ENCODE results near the gene RHEX.

RHEX gene

DNA sequence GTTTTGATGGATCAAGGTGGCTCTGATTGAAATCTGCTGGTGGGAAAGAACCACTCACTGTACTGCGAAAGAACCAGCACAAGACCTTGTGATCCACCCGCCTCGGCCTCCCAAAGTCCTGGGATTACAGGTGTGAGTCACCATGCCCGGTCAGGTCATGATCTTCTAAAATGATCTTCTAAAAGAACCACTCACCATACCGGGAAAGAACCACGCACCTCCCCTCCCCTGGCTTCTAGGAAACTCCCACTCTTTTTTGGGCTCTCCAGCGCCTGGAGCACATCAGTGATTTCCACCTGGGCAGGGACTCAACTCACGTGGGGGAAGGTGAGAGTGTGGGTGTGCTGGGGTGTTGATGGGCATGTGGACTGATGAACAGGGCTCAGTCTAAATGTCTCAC is 41.9 kb upstream of the RHEX start:
- TF ChIP-seq, protein P1, sequence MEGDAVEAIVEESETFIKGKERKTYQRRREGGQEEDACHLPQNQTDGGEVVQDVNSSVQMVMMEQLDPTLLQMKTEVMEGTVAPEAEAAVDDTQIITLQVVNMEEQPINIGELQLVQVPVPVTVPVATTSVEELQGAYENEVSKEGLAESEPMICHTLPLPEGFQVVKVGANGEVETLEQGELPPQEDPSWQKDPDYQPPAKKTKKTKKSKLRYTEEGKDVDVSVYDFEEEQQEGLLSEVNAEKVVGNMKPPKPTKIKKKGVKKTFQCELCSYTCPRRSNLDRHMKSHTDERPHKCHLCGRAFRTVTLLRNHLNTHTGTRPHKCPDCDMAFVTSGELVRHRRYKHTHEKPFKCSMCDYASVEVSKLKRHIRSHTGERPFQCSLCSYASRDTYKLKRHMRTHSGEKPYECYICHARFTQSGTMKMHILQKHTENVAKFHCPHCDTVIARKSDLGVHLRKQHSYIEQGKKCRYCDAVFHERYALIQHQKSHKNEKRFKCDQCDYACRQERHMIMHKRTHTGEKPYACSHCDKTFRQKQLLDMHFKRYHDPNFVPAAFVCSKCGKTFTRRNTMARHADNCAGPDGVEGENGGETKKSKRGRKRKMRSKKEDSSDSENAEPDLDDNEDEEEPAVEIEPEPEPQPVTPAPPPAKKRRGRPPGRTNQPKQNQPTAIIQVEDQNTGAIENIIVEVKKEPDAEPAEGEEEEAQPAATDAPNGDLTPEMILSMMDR (IDR thresholded peaks at IDR 0.05; ENCODE audit: control insufficient read depth, extremely low read depth, insufficient read depth): no peak
- DNase-seq (ENCODE audit: low read depth): no peak
- no peak overlapping the region for H3K4me3 ChIP-seq (ENCODE audit: low read depth, low read length)

DNA sequence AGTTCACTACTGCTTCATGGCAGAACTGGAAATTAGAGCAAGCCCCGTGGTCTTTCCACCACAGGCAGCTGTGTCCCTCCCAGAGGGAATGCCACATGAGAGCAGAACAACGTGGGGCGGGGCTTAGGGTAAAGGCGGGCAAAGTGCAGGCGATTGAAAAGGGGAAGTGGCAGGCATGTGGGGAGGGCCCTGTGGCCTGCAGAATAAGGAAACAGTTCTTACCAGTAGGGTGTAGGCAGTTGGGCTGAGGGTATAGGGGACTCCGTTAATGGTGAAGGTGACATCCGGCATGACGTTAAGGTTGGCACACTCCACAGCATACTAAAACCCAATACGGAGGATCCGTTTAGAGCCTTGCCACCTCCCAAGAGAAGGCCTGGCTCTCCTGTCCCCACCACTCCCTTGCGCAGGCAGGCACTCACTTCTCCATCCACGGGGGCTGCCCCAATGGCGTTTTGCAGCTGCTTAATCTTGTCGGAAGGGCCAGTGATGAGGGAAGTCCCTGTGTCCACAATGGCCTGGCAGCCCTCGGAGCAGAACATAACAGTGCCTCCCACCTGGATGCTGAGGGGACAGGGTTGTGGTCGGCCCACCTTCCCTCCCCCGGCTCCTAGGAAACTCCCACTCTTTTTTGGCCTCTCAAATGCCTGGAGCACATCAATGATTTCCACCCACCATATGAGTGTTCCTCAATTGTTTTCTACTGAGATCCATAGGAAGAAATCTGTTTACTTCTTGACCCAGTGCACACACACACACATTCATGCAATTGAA is 40.7 kb upstream of the RHEX start:
- DNase-seq (ENCODE audit: low read depth): no peak
- no peak overlapping the region for H3K4me3 ChIP-seq (ENCODE audit: low read depth, low read length)
- TF ChIP-seq, protein P1 (IDR thresholded peaks at IDR 0.05; ENCODE audit: control insufficient read depth, extremely low read depth, insufficient read depth): no peak

DNA sequence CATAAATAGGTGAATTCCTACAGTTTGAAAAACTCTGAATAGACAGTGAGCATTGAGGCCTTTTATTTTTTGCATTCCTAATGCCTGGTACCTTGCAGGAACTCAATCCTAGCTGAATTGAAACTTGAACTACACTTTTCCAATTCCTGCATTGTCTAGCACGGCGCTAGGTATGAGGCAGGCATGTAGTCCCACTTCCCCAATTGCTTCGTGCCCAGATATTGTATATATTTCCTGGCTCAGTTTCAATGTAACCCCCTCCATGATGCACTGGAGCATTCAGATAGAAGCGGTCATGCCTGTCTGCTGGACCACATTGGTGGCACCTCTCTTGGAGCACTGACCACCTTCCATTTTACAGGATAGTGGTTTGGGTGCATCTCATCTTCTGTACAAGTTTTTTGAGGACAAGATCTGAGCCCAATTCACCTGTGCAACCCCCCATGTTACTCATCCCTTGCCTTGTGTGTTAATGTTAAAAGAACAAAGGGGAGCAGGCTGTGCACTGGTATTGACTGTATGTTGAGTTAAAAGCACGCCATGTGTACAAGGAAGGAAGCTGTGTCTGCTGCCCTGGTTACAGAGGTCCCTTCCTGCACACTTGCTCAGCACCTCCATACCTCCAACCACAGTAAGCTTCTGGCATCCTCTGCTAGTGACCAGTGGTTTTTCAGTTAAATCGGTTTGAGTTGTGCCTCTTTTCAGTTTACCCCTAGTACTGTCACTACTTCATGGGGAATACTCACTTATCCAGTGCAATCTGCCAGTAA is 39.8 kb upstream of the RHEX start:
- no peak overlapping the region for H3K4me3 ChIP-seq (ENCODE audit: low read depth, low read length)
- TF ChIP-seq, protein P1 (IDR thresholded peaks at IDR 0.05; ENCODE audit: control insufficient read depth, extremely low read depth, insufficient read depth): no peak
- DNase-seq (ENCODE audit: low read depth): no peak

DNA sequence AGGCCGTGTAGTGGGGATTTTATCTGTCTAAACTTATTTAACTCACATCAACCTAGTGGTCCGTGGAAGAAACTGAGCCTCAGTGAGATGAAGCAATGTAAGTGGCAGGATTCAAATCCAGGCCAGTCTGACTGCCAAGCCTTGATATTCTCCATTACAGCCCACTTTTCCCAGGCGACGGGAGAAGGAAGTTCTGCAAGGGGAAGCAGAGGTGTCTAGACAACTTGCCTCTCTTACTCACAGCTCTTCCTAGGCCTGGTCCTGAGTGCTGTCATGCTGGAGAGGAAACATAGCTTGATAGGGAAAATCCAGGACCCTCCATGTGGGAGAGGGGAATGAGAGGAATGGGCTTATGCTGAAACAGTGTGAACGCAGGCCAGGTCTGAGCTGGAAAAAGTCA is 38.4 kb upstream of the RHEX start:
- TF ChIP-seq, protein P1 (IDR thresholded peaks at IDR 0.05; ENCODE audit: control insufficient read depth, extremely low read depth, insufficient read depth): no peak
- no peak overlapping the region for H3K4me3 ChIP-seq (ENCODE audit: low read depth, low read length)
- DNase-seq (ENCODE audit: low read depth): no peak

DNA sequence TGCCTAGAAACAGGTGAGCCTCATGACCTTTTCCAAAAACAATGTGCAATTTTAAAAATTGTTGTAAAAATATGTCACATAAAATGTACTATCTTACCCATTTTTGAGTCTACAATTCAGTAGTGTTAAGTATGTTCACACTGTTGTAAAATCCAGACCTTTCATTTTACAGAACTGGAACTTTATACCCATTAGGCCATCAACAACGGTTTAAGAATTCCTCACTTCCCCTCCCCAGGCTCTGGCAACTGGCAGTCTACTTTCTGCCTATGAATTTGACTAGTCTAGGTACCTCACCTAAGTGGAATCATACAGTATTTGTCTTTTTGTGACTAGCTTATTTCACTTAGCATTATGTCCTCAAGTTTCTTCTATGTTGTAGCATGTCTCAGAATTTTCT is 37.9 kb upstream of the RHEX start:
- H3K4me3 ChIP-seq (ENCODE audit: low read depth, low read length): no peak overlapping the region
- no peak for DNase-seq (ENCODE audit: low read depth)
- TF ChIP-seq, protein P1 (IDR thresholded peaks at IDR 0.05; ENCODE audit: control insufficient read depth, extremely low read depth, insufficient read depth): no peak

DNA sequence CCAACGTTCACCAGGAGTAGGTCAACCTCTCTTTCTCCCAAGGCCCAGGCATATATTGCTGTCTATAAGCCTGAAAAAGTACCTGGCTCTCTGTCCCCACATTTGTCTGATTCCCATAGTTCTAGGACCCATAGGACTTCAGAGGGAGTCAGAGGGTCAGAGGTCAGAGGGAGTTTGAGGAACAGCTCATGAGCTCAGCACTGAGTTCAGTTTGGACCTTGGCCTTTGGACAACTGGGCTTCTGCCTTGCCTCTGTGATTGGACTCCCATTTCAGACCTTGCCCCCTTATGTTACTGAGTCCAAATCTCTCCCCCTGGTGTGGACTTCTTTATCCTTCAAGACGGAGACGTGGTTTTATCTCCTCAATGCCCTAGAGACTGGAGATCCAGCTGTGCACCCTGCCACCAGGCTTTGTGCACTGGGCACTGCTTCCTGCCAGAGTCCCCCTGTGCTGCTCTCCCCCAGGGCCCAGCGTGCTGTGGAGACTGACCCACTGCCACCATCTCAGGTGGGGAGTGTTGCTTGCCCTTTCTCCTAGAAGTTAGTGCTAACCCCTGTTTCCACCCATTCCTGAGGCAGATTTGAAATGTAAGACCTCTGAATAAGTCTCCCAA is 32.5 kb upstream of the RHEX start:
- DNase-seq (ENCODE audit: low read depth): no peak
- no peak overlapping the region for H3K4me3 ChIP-seq (ENCODE audit: low read depth, low read length)
- TF ChIP-seq, protein P1 (IDR thresholded peaks at IDR 0.05; ENCODE audit: control insufficient read depth, extremely low read depth, insufficient read depth): no peak
